GM19043 (cell line): ENCODE data around the gene WWC2.
"Not testable (repeated sequence)": the region's sequence is repeated elsewhere in the genome, so short reads cannot be mapped to it uniquely, and the experiment has no call there.

Experiments used
- ATAC-seq: cut with Tn5 transposase; IDR thresholded peaks from one replicate; pipeline ENCODE4 v1.9.1; 2021; ENCODE audit warnings: low read depth; ENCODE audit not compliant: unreplicated experiment

Gene WWC2

GRCh38 chr4:183321516-183321915, 222.5 kb downstream of the WWC2 start:
- no peak for ATAC-seq

GRCh38 chr4:183322326-183322725, 223.3 kb downstream of the WWC2 start, which contains the start of gene CLDN24:
CLDN24 (minus strand) TSS chr4:183322426; CDS start chr4:183322426, 0 bp downstream.
- no peak for ATAC-seq

- ATAC-seq = no peak
Observed at GRCh38 chr4:183323295-183323694, 224.2 kb downstream of the WWC2 start.

GRCh38 chr4:183324056-183324455, 225.0 kb downstream of the WWC2 start:
- ATAC-seq = not testable (repeated sequence)

GRCh38 chr4:183324619-183325018, 225.6 kb downstream of the WWC2 start:
- no peak for ATAC-seq

- ATAC-seq = not testable (repeated sequence)
Observed at GRCh38 chr4:183326387-183326786, 227.3 kb downstream of the WWC2 start.

- no peak for ATAC-seq
Observed at GRCh38 chr4:183326853-183327252, 227.8 kb downstream of the WWC2 start.

- ATAC-seq = no peak
Observed at GRCh38 chr4:183327827-183328226, 228.8 kb downstream of the WWC2 start.

GRCh38 chr4:183328832-183329231, 229.8 kb downstream of the WWC2 start:
- ATAC-seq = no peak

- ATAC-seq = no peak
Observed at GRCh38 chr4:183329244-183329643, 230.2 kb downstream of the WWC2 start.

- no peak for ATAC-seq
Observed at GRCh38 chr4:183329954-183330742, 231.1 kb downstream of the WWC2 start.

GRCh38 chr4:183330841-183331240, 231.8 kb downstream of the WWC2 start:
- no peak for ATAC-seq

- ATAC-seq = no peak
Observed at GRCh38 chr4:183332447-183332846, 233.4 kb downstream of the WWC2 start.

- ATAC-seq = no peak
Observed at GRCh38 chr4:183333202-183333601, 234.1 kb downstream of the WWC2 start.

- ATAC-seq = no peak
Observed at GRCh38 chr4:183333983-183334382, 234.9 kb downstream of the WWC2 start.

- ATAC-seq = no peak
Observed at GRCh38 chr4:183335369-183335940, 236.4 kb downstream of the WWC2 start.

GRCh38 chr4:183337349-183337748, 238.3 kb downstream of the WWC2 start:
- ATAC-seq = no peak

- ATAC-seq = no peak
Observed at GRCh38 chr4:183337833-183338232, 238.8 kb downstream of the WWC2 start.

- ATAC-seq = peak; percentile 52
Observed at GRCh38 chr4:183342541-183343533, 243.8 kb downstream of the WWC2 start.

- ATAC-seq = no peak
Observed at GRCh38 chr4:183343730-183344129, 244.7 kb downstream of the WWC2 start.
